ENCODE data around the gene EXOSC5. TPM values are rescaled to one million over a fixed set of nuclear protein-coding genes. Genes with fewer than 3 reads are reported as not detected.
A peak's percentile ranks its signal among the peaks of the same experiment; 100 is the strongest.

EXOSC5 gene
- total and polyA plus RNA-seq, 2 of the 13 experiments (the other 11 are each of a cell fraction or from before 2014, with no cell fraction given), result 24.1 to 26.5 TPM

GRCh38 chr19:41363371-41363752, 33.8 kb downstream of the EXOSC5 start:
- TSS peak; percentile 89 for BruUV-seq (replicated peaks)
- 67% methylated on average over 6 of the region's 6 CpGs for WGBS (ENCODE audit: low lambda C conversion rate)
- no peaks in the 10 kb centered on the region; a peak in 2 of 5 replicates for H3K27me3 ChIP-seq (ENCODE audit: control insufficient read depth in 1 of 2, insufficient read depth in 2 of 2, low read length in 2 of 2)
- peaks cover 50% of the 10 kb centered on the region for H3K4me1 ChIP-seq (ENCODE audit: insufficient read depth, low read length)
- H3K27ac ChIP-seq (ENCODE audit: extremely low read length, insufficient read depth, low read length), result peak overlapping the region; percentile 95
- ChIA-PET CTCF (ENCODE audit: low intra/inter-chr PET ratio, low total read pairs) (no interaction called here), POLR2A (interaction anchor here (0.6 to 3.3 kb wide), 17 partner anchors 8 to 137 kb away, joined by 3 to 41 read pairs (median 8); partner anchors contain the start of genes DMAC2, HNRNPUL1, TGFB1 and TMEM91)
- intact Hi-C loops (cut with micrococcal nuclease; ENCODE audit: unreplicated experiment), result no loop called here
- H4K20me1 ChIP-seq (ENCODE audit: insufficient read depth, low read length), result no peaks in the 10 kb centered on the region
- peak overlapping the region; percentile 70 to 87 (median 84) for H3K4me3 ChIP-seq (replicated peaks in 1 of 3; ENCODE audit: insufficient read depth in 1 of 3, low read depth in 2 of 3, low read length in 3 of 3)
- H3K9ac ChIP-seq (ENCODE audit: insufficient read depth, low read depth, low read length), result peak overlapping the region; percentile 98
- H3K36me3 ChIP-seq (replicated peaks in 1 of 2; ENCODE audit: control insufficient read depth in 1 of 2, insufficient read depth in 2 of 2, low read length in 2 of 2), result no peaks in the 10 kb centered on the region
- H3K9me3 ChIP-seq (ENCODE audit: low read length), result no peaks in the 10 kb centered on the region
- peak overlapping the region; percentile 28 for H2AFZ ChIP-seq (ENCODE audit: low read length)
- in situ Hi-C loops (cut with HindIII; ENCODE audit: extremely low pct_ligation_motif_present, low pct_unique_long_range_greater_than_20kb), result no loop called here
- DNase-seq (ENCODE audit: low spot score) (no peak), FAIRE-seq (no peak), ATAC-seq (no peak)
- peak overlapping the region; percentile 94 for H3K4me2 ChIP-seq (ENCODE audit: low read depth, low read length)
- H3K79me2 ChIP-seq (ENCODE audit: insufficient read depth, low read length), result peaks cover 19% of the 10 kb centered on the region
- TF ChIP-seq XRCC5 (optimal IDR thresholded peaks at IDR 0.05; ENCODE audit: low read length) (peak; percentile 2), ZNF569 (CRISPR knock-in tag; IDR thresholded peaks at IDR 0.05; ENCODE audit: borderline replicate concordance) (no peak), GABPA (IDR thresholded peaks at IDR 0.05; ENCODE audit: low read depth, low read length) (no peak), GABPA (CRISPR knock-in tag; IDR thresholded peaks at IDR 0.05; ENCODE audit: low read depth) (no peak), MEF2D (CRISPR knock-in tag; IDR thresholded peaks at IDR 0.05) (0 out of 2 replicates have a peak, but pooled peaks have one; percentile 42), KLF6 (CRISPR knock-in tag; IDR thresholded peaks at IDR 0.05) (peak; percentile 2; the same call in 1 of the 2 replicates), TFDP1 (CRISPR knock-in tag; IDR thresholded peaks at IDR 0.05; ENCODE audit: borderline replicate concordance) (0 out of 2 replicates have a peak, but pooled peaks have one; percentile 7), KLF16 (CRISPR knock-in tag; IDR thresholded peaks at IDR 0.05) (peak in 1 of 2 experiments; percentile 13; a peak in 2 of 4 replicates), ZNF160 (CRISPR knock-in tag; IDR thresholded peaks at IDR 0.05) (no peak), SYNCRIP (IDR thresholded peaks at IDR 0.05; ENCODE audit: insufficient read depth, low read depth, low read length) (no peak), ZBTB40 (IDR thresholded peaks at IDR 0.05) (no peak), ZBTB40 (CRISPR knock-in tag; IDR thresholded peaks at IDR 0.05) (0 out of 2 replicates have a peak, but pooled peaks have one; percentile 6), ZBTB38 (CRISPR knock-in tag; IDR thresholded peaks at IDR 0.05) (peak; percentile 38; the same call in 1 of the 2 replicates), ISX (CRISPR knock-in tag; conservative IDR thresholded peaks at IDR 0.05) (no peak)
- TF ChIP-seq, protein P1, sequence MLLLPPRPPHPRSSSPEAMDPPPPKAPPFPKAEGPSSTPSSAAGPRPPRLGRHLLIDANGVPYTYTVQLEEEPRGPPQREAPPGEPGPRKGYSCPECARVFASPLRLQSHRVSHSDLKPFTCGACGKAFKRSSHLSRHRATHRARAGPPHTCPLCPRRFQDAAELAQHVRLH (CRISPR knock-in tag; IDR thresholded peaks at IDR 0.05; ENCODE audit: borderline replicate concordance, low read depth), result no peak
